Upper lobe of left lung (tissue), 6 donors: Measurements from ENCODE around the gene CAMTA2. TPM values are rescaled to one million over a fixed set of nuclear protein-coding genes. Genes with fewer than 3 reads are reported as not detected.
A peak's percentile ranks its signal among the peaks of the same experiment; 100 is the strongest.

Experiments used
- ATAC-seq, 2 donors: fragments of 200-7000 bp; cut with Tn5 transposase; one replicate each; pipeline ENCODE4 v1.9.1; 2022; ENCODE audit warnings: mild to moderate bottlenecking in 2 of 2, moderate library complexity in 2 of 2; ENCODE audit not compliant: low FRiP score in 2 of 2
- DNase-seq, 2 donors: peaks; one replicate each; pipeline ENCODE4 v3.0.0-alpha.2; 2019 to 2020
- H3K27ac ChIP-seq, 4 donors: fragments of 200-600 bp; sonication (generic); one replicate each; pipeline ENCODE4 v1.5.1; 2016 to 2019
- H3K27me3 ChIP-seq, 4 donors: fragments of 200-600 bp; sonication (generic); one replicate each; pipeline ENCODE4 v1.5.1; 2017 to 2019
- H3K36me3 ChIP-seq, 4 donors: fragments of 200-600 bp; sonication (generic); one replicate each; pipeline ENCODE4 v1.5.1; 2016 to 2019
- H3K4me1 ChIP-seq, 4 donors: fragments of 200-600 bp; sonication (generic); one replicate each; pipeline ENCODE4 v1.5.1; 2018 to 2019
- H3K4me3 ChIP-seq, 4 donors: fragments of 200-600 bp; sonication (generic); one replicate each; pipeline ENCODE4 v1.5.1; 2017 to 2019; ENCODE audit warnings: mild to moderate bottlenecking in 2 of 4, moderate library complexity in 1 of 4
- H3K9me3 ChIP-seq, 4 donors: fragments of 200-600 bp; sonication (generic); one replicate each; pipeline ENCODE4 v1.5.1; 2018 to 2019
- CTCF ChIP-seq, 6 experiments: fragments of 450-650 bp in 4 of 6; fragments of 200-600 bp in 2 of 6; sonication (generic) in 2 of 6; IDR thresholded peaks; one replicate each; pipeline ENCODE4 v1.5.1; 2016 to 2019; ENCODE audit warnings: antibody characterized with exemption in 6 of 6
- EP300 ChIP-seq, 4 donors: sonication (generic); formaldehyde crosslinking; IDR thresholded peaks; one replicate each; pipeline ENCODE4 v1.5.1; 2017; ENCODE audit warnings: antibody characterized with exemption in 4 of 4, control low read depth in 2 of 4
- POLR2A ChIP-seq, 4 donors: fragments of 450-650 bp; IDR thresholded peaks; one replicate each; pipeline ENCODE4 v1.5.1; 2016 to 2017; ENCODE audit warnings: antibody characterized with exemption in 4 of 4, mild to moderate bottlenecking in 2 of 4
- POLR2AphosphoS5 ChIP-seq, 2 donors: sonication (generic); formaldehyde crosslinking; IDR thresholded peaks; one replicate each; pipeline ENCODE4 v1.5.1; 2017; ENCODE audit warnings: antibody characterized with exemption in 2 of 2
- WGBS, 2 donors: methylation state at CpG; one replicate each; pipeline ENCODE4 v1.1.5; 2017 to 2018; 5-methylcytosine and 5-hydroxymethylcytosine counted together
- total RNA-seq, 6 donors: library from RNA; depleted of rRNA in 4 of 6; stranded (reverse); fragments of >200 nt in 4 of 6; gene quantifications; one replicate each; pipeline versions ENCODE4 v1.1.0 to v1.2.1, GENCODE V29; 2016 to 2021
- donor health status: DM: no; HTN: no; CAD: no; lungs with moderate emphysema.
- donor health status: DM: no; HTN: yes; CAD: no; lungs with severe emphysema.

CAMTA2 gene
- total RNA-seq, 6 donors from 2014 or later = 27.1 to 162 (median 50.8) TPM

GRCh38 chr17:4937553-4937952 is 49.9 kb downstream of the CAMTA2 start:
- Histone ChIP-seq H3K27ac (no peak overlapping the region), H3K27me3 (no peaks in the 10 kb centered on the region), H3K4me3 (no peak overlapping the region), H3K4me1 (peaks cover 34 to 52% (median 39%) of the 10 kb centered on the region in 4 donors), H3K36me3 (peaks cover 11 to 34% (median 24%) of the 10 kb centered on the region in 4 donors), H3K9me3 (no peaks in the 10 kb centered on the region)
- 95 to 97% methylated on average over 16 of the region's 16 CpGs for WGBS, 2 donors
- ATAC-seq = no peak
- no peak for DNase-seq
- no peak for TF ChIP-seq CTCF (IDR thresholded peaks at IDR 0.05)
- no peak for TF ChIP-seq EP300 (IDR thresholded peaks at IDR 0.05)

GRCh38 chr17:4936436-4936835 is 51.0 kb downstream of the CAMTA2 start:
- H3K27ac ChIP-seq = no peak overlapping the region
- no peaks in the 10 kb centered on the region for H3K27me3 ChIP-seq
- ATAC-seq = no peak
- H3K4me3 ChIP-seq = no peak overlapping the region
- 100% methylated on average over 1 to 3 of the region's 3 CpGs for WGBS, 2 donors
- H3K9me3 ChIP-seq = no peaks in the 10 kb centered on the region
- peaks cover 28 to 41% (median 29%) of the 10 kb centered on the region in 4 donors for H3K4me1 ChIP-seq
- TF ChIP-seq CTCF (IDR thresholded peaks at IDR 0.05) (no peak), POLR2A (IDR thresholded peaks at IDR 0.05) (no peak), EP300 (IDR thresholded peaks at IDR 0.05) (no peak)
- no peak for DNase-seq
- H3K36me3 ChIP-seq = peaks cover 8 to 25% (median 16%) of the 10 kb centered on the region in 4 donors

- no peaks in the 10 kb centered on the region for H3K9me3 ChIP-seq
- no peak for ATAC-seq
- TF ChIP-seq EP300 (IDR thresholded peaks at IDR 0.05) (no peak), POLR2AphosphoS5 (IDR thresholded peaks at IDR 0.05) (no peak), CTCF (IDR thresholded peaks at IDR 0.05) (no peak), POLR2A (IDR thresholded peaks at IDR 0.05) (no peak)
- H3K27me3 ChIP-seq = no peaks in the 10 kb centered on the region
- no peak overlapping the region for H3K27ac ChIP-seq
- no peak overlapping the region for H3K4me3 ChIP-seq
- no peak for DNase-seq
- peaks cover 8 to 25% (median 16%) of the 10 kb centered on the region in 4 donors for H3K36me3 ChIP-seq
- H3K4me1 ChIP-seq = peaks cover 20 to 33% (median 21%) of the 10 kb centered on the region in 4 donors
Observed at GRCh38 chr17:4935650-4936049, 51.8 kb downstream of the CAMTA2 start.

GRCh38 chr17:4934173-4934979 is 53.1 kb downstream of the CAMTA2 start:
- Histone ChIP-seq H3K9me3 (no peaks in the 10 kb centered on the region), H3K27me3 (no peaks in the 10 kb centered on the region), H3K27ac (peak overlapping the region in 1 of 4 donors; percentile 36), H3K4me3 (no peak overlapping the region), H3K36me3 (peaks cover 8 to 25% (median 16%) of the 10 kb centered on the region in 4 donors), H3K4me1 (peaks cover 20 to 30% (median 21%) of the 10 kb centered on the region in 4 donors)
- DNase-seq (peak in 1 of 2 donors; percentile 46), ATAC-seq (peak in 1 of 2 donors; percentile 49)
- TF ChIP-seq CTCF (IDR thresholded peaks at IDR 0.05) (peak in 1 of 6 experiments; percentile 18), EP300 (IDR thresholded peaks at IDR 0.05) (no peak), POLR2A (IDR thresholded peaks at IDR 0.05) (no peak), POLR2AphosphoS5 (IDR thresholded peaks at IDR 0.05) (no peak)
- 10 to 29% methylated on average over 13 to 14 of the region's 14 CpGs for WGBS, 2 donors

GRCh38 chr17:4933646-4934045 is 53.8 kb downstream of the CAMTA2 start:
- Histone ChIP-seq H3K4me1 (peaks cover 12 to 23% (median 13%) of the 10 kb centered on the region in 4 donors), H3K4me3 (no peak overlapping the region), H3K9me3 (no peaks in the 10 kb centered on the region), H3K27me3 (no peaks in the 10 kb centered on the region), H3K36me3 (peaks cover 8 to 25% (median 16%) of the 10 kb centered on the region in 4 donors), H3K27ac (peak overlapping the region in 1 of 4 donors; percentile 36)
- no peak for TF ChIP-seq POLR2AphosphoS5 (IDR thresholded peaks at IDR 0.05)
- no peak for TF ChIP-seq CTCF (IDR thresholded peaks at IDR 0.05)
- TF ChIP-seq POLR2A (IDR thresholded peaks at IDR 0.05) = no peak
- TF ChIP-seq EP300 (IDR thresholded peaks at IDR 0.05) = no peak
- ATAC-seq = no peak
- WGBS, 2 donors = 82 to 85% methylated on average over 4 to 9 of the region's 16 CpGs
- DNase-seq = no peak
